HG03575 (cell line): ENCODE measurements around the gene PCDH18.
"Not testable (repeated sequence)": the region's sequence is repeated elsewhere in the genome, so short reads cannot be mapped to it uniquely, and the experiment has no call there.

Source experiments
- ATAC-seq: cut with Tn5 transposase; IDR thresholded peaks from one replicate; pipeline ENCODE4 v1.9.1; 2021; ENCODE audit not compliant: unreplicated experiment, insufficient number of reproducible peaks, low FRiP score; ENCODE audit errors: extremely low read depth

The PCDH18 gene

GRCh38 chr4:137531986-137532868 is at the start of gene PCDH18:
Gene PCDH18, minus strand, starts transcription at chr4:137532494. Its CDS starts 406 bp downstream, at chr4:137532088.
- ATAC-seq: no peak

GRCh38 chr4:137576446-137576845 is 44.2 kb upstream of the PCDH18 start:
- ATAC-seq: no peak

- no peak for ATAC-seq
Measured at GRCh38 chr4:137572647-137573046, 40.4 kb upstream of the PCDH18 start.

- no peak for ATAC-seq
Measured at GRCh38 chr4:137572163-137572562, 39.9 kb upstream of the PCDH18 start.

GRCh38 chr4:137559801-137560200 is 27.5 kb upstream of the PCDH18 start:
- no peak for ATAC-seq

GRCh38 chr4:137558951-137559350 is 26.7 kb upstream of the PCDH18 start:
- ATAC-seq: no peak

- ATAC-seq: no peak
Measured at GRCh38 chr4:137545461-137545861, 13.2 kb upstream of the PCDH18 start.

- no peak for ATAC-seq
Measured at GRCh38 chr4:137543648-137544047, 11.4 kb upstream of the PCDH18 start.

- no peak for ATAC-seq
Measured at GRCh38 chr4:137543198-137543597, 10.9 kb upstream of the PCDH18 start.

- no peak for ATAC-seq
Measured at GRCh38 chr4:137541876-137542646, 9.8 kb upstream of the PCDH18 start.

- no peak for ATAC-seq
Measured at GRCh38 chr4:137541181-137541580, 8.9 kb upstream of the PCDH18 start.

GRCh38 chr4:137540356-137540755 is 8.1 kb upstream of the PCDH18 start:
- no peak for ATAC-seq

- ATAC-seq: no peak
Measured at GRCh38 chr4:137538526-137538925, 6.2 kb upstream of the PCDH18 start.

- not testable (repeated sequence) for ATAC-seq
Measured at GRCh38 chr4:137537807-137538206, 5.5 kb upstream of the PCDH18 start.

GRCh38 chr4:137536789-137537561 is 4.7 kb upstream of the PCDH18 start:
- no peak for ATAC-seq

- no peak for ATAC-seq
Measured at GRCh38 chr4:137535718-137536117, 3.4 kb upstream of the PCDH18 start.

GRCh38 chr4:137534516-137534915 is 2.2 kb upstream of the PCDH18 start:
- no peak for ATAC-seq

- no peak for ATAC-seq
Measured at GRCh38 chr4:137533855-137534254, 1.6 kb upstream of the PCDH18 start.

GRCh38 chr4:137532869-137533236 is 559 bp upstream of the PCDH18 start:
- ATAC-seq: no peak
